Measurements from ENCODE around the gene DPAGT1.
"Not testable (repeated sequence)": the region's sequence is repeated elsewhere in the genome, so short reads cannot be mapped to it uniquely, and the experiment has no call there.

The DPAGT1 gene

DNA sequence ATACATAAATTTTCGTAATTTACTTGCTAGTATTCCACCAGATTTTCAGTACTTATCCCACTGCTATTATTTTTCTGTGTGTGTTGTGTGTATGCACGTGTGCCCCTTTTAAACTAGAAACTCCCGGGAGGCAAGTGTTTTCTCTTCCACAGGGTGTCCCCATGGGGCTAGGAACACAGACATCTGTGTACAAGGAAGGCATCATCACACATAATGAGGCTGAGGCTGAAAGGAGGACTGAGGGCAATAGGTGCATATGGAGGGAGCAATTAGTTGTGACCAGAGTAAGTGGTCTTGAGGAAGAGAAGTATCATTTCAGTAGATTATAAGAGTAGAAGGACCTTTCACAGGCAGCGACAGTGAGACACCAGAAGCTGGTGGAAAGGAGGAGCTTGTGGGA lies 2.1 kb upstream of the DPAGT1 start:
- TF ChIP-seq, protein P1, sequence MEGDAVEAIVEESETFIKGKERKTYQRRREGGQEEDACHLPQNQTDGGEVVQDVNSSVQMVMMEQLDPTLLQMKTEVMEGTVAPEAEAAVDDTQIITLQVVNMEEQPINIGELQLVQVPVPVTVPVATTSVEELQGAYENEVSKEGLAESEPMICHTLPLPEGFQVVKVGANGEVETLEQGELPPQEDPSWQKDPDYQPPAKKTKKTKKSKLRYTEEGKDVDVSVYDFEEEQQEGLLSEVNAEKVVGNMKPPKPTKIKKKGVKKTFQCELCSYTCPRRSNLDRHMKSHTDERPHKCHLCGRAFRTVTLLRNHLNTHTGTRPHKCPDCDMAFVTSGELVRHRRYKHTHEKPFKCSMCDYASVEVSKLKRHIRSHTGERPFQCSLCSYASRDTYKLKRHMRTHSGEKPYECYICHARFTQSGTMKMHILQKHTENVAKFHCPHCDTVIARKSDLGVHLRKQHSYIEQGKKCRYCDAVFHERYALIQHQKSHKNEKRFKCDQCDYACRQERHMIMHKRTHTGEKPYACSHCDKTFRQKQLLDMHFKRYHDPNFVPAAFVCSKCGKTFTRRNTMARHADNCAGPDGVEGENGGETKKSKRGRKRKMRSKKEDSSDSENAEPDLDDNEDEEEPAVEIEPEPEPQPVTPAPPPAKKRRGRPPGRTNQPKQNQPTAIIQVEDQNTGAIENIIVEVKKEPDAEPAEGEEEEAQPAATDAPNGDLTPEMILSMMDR (IDR thresholded peaks at IDR 0.05; ENCODE audit: low read length, missing control alignments) = no peak
- DNase-seq (ENCODE audit: low read depth) = no peak
- no peak overlapping the region for H3K4me3 ChIP-seq (replicated peaks; ENCODE audit: low read depth, low read length)

DNA sequence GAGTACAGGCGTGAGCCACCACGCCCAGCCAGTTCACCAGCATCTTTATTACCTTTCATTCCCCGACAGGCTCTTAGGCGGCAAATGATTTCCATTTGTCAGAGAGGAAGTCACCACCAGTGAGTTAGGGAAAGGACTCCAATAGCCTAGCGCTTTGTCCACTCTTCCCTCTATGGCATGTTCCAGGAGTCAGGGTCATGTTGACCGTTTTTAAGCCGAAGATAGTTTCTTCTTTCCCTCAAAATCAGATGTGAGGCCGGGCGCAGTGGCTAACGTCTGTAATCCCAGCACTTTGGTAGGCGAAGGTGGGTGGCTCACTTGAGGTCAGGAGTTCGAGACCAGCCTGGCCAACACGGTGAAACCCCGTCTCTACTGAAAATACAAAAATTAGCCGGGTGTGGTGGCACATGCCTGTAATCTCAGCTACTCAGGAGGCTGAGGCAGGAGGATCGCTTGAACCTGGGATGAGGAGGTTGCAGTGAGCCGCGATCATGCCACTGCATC lies 1.6 kb upstream of the DPAGT1 start:
- H3K4me3 ChIP-seq (replicated peaks; ENCODE audit: low read depth, low read length) = peak overlapping the region; percentile 88
- DNase-seq (ENCODE audit: low read depth) = not testable (repeated sequence)

DNA sequence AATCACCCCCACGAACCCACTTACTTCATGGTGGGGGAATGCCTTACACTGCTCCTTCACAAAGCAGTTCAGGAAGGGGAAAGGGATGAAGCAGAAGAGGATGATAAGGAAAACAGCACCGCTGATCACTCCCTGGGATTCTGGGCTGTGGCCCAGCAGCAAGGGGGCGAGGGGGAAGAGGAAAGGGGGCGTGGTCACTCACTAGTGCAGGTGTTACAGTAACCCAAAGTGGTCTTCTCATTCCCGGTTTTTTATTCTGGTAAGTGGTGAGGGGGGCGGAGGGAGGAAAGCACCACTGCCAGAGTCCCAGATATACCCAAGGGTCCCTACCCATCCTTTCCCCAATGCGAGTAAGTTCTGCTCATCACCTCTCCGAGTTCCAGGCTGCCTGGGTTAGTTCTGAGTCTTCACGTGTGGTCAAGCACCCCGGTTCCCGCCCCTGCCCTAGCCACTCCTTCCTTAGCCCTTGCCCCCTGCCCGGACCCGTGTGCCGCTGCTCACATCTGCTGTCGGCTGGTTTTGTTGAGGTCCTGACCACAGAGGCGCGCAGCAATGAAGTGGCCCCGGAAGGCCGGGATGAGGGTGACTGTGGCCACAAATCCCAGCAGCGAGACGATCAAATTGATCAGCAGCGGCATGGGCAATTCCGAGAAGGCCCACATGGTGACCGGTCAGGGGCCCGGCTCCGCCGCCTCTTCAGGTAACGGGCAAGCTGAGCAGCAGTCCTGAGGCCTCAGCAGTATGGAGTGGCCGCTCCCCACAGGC lies 477 bp downstream of the DPAGT1 start:
- H3K4me3 ChIP-seq (replicated peaks; ENCODE audit: low read depth, low read length) = peak overlapping the region; percentile 88
- no peak for DNase-seq (ENCODE audit: low read depth)
- TF ChIP-seq, protein P1 (IDR thresholded peaks at IDR 0.05; ENCODE audit: low read length, missing control alignments) = no peak

DNA sequence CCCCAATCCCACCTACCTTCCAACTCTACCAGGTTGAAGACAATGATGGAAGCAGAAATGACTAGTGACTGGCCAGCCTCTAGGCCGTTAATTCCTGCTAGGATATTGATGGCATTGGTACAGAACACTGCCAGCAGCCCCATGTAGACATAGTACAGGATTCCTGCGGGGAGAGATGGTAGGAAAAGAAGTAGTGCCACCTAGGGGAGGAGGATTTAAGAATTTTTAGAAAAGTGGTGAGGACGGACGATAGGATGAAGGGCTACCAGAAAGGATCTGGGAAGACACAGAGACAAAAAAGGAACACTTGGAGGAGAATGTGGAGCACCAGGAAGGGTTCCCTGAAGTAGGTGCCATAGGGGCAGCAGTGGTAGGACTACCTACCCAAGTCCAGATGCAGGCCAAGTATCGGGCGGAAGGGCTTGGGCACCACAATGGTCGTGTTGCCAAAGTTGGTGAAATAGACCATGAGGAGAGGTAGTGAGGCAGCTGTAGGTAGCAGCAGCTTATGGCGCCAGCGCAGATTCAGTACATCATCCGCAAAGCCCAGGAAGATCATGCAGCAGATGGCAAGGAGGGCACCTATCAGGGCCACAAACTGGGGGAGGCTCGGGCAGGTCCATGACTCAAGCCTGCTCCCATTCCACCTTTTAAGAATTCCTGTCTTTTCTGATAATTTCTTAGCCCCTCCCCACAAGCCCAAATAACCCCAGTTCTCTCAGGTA lies 1.2 kb downstream of the DPAGT1 start:
- H3K4me3 ChIP-seq (replicated peaks; ENCODE audit: low read depth, low read length) = peak overlapping the region; percentile 88
- TF ChIP-seq, protein P1 (IDR thresholded peaks at IDR 0.05; ENCODE audit: low read length, missing control alignments) = peak; percentile 55
- DNase-seq (ENCODE audit: low read depth) = peak; percentile 66

DNA sequence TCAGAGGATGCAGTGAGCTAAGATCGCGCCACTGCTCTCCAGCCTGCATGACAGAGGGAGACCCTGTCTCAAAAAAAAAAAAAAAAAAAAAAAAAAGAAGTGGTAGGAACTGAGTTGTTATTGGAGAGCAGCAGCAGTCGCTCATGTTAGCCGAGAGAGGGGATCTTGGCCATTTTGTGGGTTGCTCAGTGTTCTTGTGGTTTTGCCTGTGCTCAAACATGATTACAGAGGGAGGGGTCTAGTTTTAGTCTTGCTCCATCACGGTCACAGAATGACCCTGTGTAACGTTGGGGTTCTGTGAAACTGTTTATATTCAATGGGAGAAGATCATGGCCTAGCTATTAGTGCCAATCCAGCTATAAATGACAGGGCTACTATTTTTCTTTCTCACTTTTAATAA lies 1.9 kb downstream of the DPAGT1 start:
- DNase-seq (ENCODE audit: low read depth) = no peak
- no peak overlapping the region for H3K4me3 ChIP-seq (replicated peaks; ENCODE audit: low read depth, low read length)
- TF ChIP-seq, protein P1 (IDR thresholded peaks at IDR 0.05; ENCODE audit: low read length, missing control alignments) = no peak

DNA sequence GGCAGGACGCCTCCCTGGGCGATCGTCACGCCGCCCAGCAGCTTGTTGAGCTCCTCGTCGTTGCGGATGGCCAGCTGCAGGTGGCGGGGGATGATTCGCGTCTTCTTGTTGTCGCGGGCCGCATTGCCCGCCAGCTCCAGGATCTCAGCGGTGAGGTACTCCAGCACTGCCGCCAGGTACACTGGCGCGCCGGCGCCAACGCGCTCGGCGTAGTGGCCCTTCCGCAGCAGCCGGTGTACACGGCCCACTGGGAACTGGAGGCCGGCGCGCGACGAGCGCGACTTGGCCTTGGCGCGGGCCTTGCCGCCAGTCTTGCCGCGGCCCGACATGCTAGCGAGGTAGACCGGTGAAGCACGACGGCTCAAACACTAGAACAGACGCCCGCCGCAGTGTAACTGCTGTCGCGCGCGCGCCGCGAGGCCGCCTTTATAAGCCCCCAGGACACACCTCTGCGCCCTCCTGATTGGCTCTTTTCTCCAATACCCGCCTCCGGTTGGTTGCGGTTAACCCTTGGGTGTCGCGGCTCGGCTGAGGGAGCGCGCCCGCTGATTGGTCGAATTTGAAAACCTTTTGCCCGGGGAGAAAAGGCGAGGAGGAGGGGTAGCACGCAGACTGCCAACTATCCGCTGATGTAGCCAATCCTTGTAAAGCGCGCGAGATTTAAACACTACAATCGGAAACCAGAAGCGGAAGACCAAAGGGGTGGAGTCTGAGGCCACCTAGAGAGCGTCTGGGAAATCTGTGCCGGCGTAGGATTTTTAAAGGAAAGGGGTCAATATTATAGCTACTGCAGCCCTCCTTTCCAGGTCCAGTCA lies 6.4 kb downstream of the DPAGT1 start:
- TF ChIP-seq, protein P1 (IDR thresholded peaks at IDR 0.05; ENCODE audit: low read length, missing control alignments) = no peak

DNA sequence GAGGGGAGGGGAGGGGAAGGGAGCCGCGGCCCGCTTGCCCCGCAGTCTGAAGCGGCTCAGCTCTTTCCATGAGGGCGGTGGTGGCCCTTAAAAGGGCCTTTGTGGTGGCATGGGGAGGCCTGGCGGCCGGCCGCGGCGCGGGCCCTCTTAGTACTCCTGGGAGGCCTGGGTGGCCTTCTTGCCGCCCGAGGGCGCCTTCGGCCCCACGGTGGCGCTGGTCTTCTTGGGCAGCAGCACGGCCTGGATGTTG lies 6.9 kb downstream of the DPAGT1 start:
- TF ChIP-seq, protein P1 (IDR thresholded peaks at IDR 0.05; ENCODE audit: low read length, missing control alignments) = peak; percentile 59
- peak overlapping the region; percentile 73 for H3K4me3 ChIP-seq (replicated peaks; ENCODE audit: low read depth, low read length)
- DNase-seq (ENCODE audit: low read depth) = peak; percentile 87

More for the DNA sequence above, 6.4 kb downstream of the DPAGT1 start:
- DNase-seq (ENCODE audit: low read depth) = peak; percentile 100
- H3K4me3 ChIP-seq (replicated peaks; ENCODE audit: low read depth, low read length) = peak overlapping the region; percentile 73
